A549 (cell line): ENCODE measurements around the gene C18orf63.

Experiments used
- CHD2 ChIP-seq: fragments of 150-350 bp; IDR thresholded peaks from 2 replicates; pipeline ENCODE4 v1.6.1; 2014; ENCODE audit warnings: low read length; ENCODE audit not compliant: partially characterized antibody
- CTCF ChIP-seq: fragments of >200 bp; sonication (Bioruptor Twin); formaldehyde crosslinking; IDR thresholded peaks from 3 replicates; pipeline ENCODE4 v1.5.1; 2016
- ELK1 ChIP-seq: fragments of 150-350 bp; IDR thresholded peaks from 2 replicates; pipeline ENCODE4 v1.6.1; 2014; ENCODE audit warnings: low read depth, mild to moderate bottlenecking, low read length
- HMGXB4 ChIP-seq: fragments of 250-450 bp; sonication (Bioruptor Pico); IDR thresholded peaks from 2 replicates; pipeline ENCODE4 v1.5.0; 2021; ENCODE audit warnings: mild to moderate bottlenecking, moderate library complexity, borderline replicate concordance
- JUNB ChIP-seq: fragments of >200 bp; sonication (Bioruptor Twin); formaldehyde crosslinking; IDR thresholded peaks from 2 replicates; pipeline ENCODE4 v1.6.1; 2016
- MAZ ChIP-seq: fragments of 150-350 bp; IDR thresholded peaks from 2 replicates; pipeline ENCODE4 v1.6.1; 2014; ENCODE audit warnings: antibody characterized with exemption, low read depth, low read length, borderline replicate concordance
- MYC ChIP-seq: IDR thresholded peaks from 2 replicates; pipeline ENCODE4 v1.6.1; 2012; ENCODE audit warnings: mild to moderate bottlenecking, inconsistent platforms, low read length, improper control_type of control experiment, borderline replicate concordance
- PBX3 ChIP-seq: IDR thresholded peaks from 2 replicates; pipeline ENCODE4 v1.6.1; 2012
- POLR2A ChIP-seq: IDR thresholded peaks from 2 replicates; pipeline ENCODE4 v1.6.1; 2012; ENCODE audit warnings: mild to moderate bottlenecking, low read length
- REST ChIP-seq: fragments of 200-600 bp; sonication (generic); IDR thresholded peaks from 2 replicates; pipeline ENCODE4 v1.6.1; 2016; ENCODE audit warnings: antibody characterized with exemption, mild to moderate bottlenecking, moderate library complexity
- RFX5 ChIP-seq: fragments of 450-650 bp; IDR thresholded peaks from 2 replicates; pipeline ENCODE4 v1.7.1; 2014; ENCODE audit warnings: antibody characterized with exemption, mild to moderate bottlenecking, moderate library complexity
- RNF2 ChIP-seq: fragments of 200-600 bp; sonication (generic); IDR thresholded peaks from 2 replicates; pipeline ENCODE4 v1.6.1; 2016; ENCODE audit warnings: low read depth, mild to moderate bottlenecking, antibody characterized with exemption, moderate library complexity, borderline replicate concordance

GRCh38 chr18:74299746-74300145 is 15.9 kb upstream of the C18orf63 start:
- TF ChIP-seq JUNB: no peak
- TF ChIP-seq HMGXB4 (CRISPR knock-in tag): no peak
- no peak for TF ChIP-seq POLR2A
- TF ChIP-seq RFX5: no peak
- no peak for TF ChIP-seq CTCF
- no peak for TF ChIP-seq MAZ
- no peak for TF ChIP-seq CHD2
- no peak for TF ChIP-seq PBX3
- TF ChIP-seq MYC: no peak
- TF ChIP-seq REST: no peak
- TF ChIP-seq RNF2: no peak
- TF ChIP-seq ELK1: no peak
